ENCODE results near the gene CALB2. TPM values are rescaled to one million over a fixed set of nuclear protein-coding genes. Genes with fewer than 3 reads are reported as not detected.

The CALB2 gene
- total and polyA plus RNA-seq, 2 of the 13 experiments (the other 11 are each of a cell fraction or from before 2014, with no cell fraction given): 0.37 to 0.40 TPM

DNA sequence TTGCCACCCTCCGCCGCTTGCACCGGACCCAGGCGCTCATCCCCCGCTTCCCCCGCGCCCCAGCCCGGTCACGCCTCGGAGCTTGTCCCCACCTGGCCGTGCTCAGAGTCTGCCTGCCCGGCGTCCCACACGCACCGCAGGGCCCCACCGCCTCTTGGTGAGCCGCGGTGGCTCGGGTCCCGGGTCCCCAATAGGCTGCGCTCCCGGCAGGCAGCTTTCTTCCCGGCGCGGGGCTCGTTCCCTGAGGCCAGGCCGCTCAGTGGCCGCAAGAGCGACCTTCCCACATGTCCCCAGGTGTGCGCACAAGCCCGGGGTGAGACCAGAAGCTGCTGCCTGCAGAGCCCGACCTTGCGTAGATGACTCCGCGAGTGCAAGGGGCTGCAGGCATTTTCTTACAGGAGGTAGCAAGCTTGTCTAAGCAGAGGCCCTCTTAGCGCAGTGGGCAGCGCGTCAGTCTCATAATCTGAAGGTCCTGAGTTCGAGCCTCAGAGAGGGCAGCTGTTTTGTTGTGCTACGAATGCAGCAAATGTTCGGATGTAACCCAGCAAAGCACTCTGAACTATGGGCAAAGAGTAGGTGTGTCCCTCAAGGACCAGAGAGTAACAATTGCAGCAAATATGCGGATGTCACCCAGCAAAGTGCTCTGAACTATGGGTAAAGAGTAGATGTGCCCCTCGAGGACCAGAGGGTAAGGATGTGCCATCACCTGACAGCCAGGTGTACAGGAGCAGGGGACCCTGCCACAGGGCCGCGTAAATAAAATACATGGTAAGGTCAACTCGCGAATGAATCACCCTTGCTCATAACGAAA lies 67.8 kb downstream of the CALB2 start (continued):
- no peak for TF ChIP-seq SNAPC4 (CRISPR knock-in tag; IDR thresholded peaks at IDR 0.05)
- peak; percentile 81 for TF ChIP-seq ELF1 (CRISPR knock-in tag; IDR thresholded peaks at IDR 0.05)
- peak; percentile 63 for TF ChIP-seq ASH2L (IDR thresholded peaks at IDR 0.05; ENCODE audit: insufficient read length, low read depth, low read length)
- peak; percentile 95; the same call in 1 of the 2 replicates for TF ChIP-seq ZNF253 (CRISPR knock-in tag; IDR thresholded peaks at IDR 0.05; ENCODE audit: borderline replicate concordance)
- peak; percentile 99 for TF ChIP-seq REPIN1 (CRISPR knock-in tag; IDR thresholded peaks at IDR 0.05; ENCODE audit: borderline replicate concordance, low read depth)
- TF ChIP-seq MAFK (conservative IDR thresholded peaks at IDR 0.05 in 1 of 2, IDR thresholded peaks at IDR 0.05 in 1 of 2; ENCODE audit: low read length in 2 of 2): no peak
- peak; percentile 90; the same call in 1 of the 2 replicates for TF ChIP-seq BORCS8-MEF2B (CRISPR knock-in tag; IDR thresholded peaks at IDR 0.05)
- no peak for TF ChIP-seq FOXO4 (CRISPR knock-in tag; conservative IDR thresholded peaks at IDR 0.05)
- TF ChIP-seq U2AF2 (IDR thresholded peaks at IDR 0.05; ENCODE audit: low read depth, low read length): no peak
- no peak; the same call in 1 of the 2 replicates for TF ChIP-seq ZNF713 (CRISPR knock-in tag; IDR thresholded peaks at IDR 0.05)
- TF ChIP-seq, protein P1, sequence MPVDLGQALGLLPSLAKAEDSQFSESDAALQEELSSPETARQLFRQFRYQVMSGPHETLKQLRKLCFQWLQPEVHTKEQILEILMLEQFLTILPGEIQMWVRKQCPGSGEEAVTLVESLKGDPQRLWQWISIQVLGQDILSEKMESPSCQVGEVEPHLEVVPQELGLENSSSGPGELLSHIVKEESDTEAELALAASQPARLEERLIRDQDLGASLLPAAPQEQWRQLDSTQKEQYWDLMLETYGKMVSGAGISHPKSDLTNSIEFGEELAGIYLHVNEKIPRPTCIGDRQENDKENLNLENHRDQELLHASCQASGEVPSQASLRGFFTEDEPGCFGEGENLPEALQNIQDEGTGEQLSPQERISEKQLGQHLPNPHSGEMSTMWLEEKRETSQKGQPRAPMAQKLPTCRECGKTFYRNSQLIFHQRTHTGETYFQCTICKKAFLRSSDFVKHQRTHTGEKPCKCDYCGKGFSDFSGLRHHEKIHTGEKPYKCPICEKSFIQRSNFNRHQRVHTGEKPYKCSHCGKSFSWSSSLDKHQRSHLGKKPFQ (CRISPR knock-in tag; IDR thresholded peaks at IDR 0.05; ENCODE audit: insufficient replicate concordance): peak; percentile 98
- peak; percentile 85; the same call in 1 of the 2 replicates for TF ChIP-seq ZNF552 (CRISPR knock-in tag; IDR thresholded peaks at IDR 0.05; ENCODE audit: borderline replicate concordance)
- peak; percentile 9; the same call in 1 of the 2 replicates for TF ChIP-seq ZNF460 (CRISPR knock-in tag; IDR thresholded peaks at IDR 0.05; ENCODE audit: borderline replicate concordance)
- TF ChIP-seq, protein P2, sequence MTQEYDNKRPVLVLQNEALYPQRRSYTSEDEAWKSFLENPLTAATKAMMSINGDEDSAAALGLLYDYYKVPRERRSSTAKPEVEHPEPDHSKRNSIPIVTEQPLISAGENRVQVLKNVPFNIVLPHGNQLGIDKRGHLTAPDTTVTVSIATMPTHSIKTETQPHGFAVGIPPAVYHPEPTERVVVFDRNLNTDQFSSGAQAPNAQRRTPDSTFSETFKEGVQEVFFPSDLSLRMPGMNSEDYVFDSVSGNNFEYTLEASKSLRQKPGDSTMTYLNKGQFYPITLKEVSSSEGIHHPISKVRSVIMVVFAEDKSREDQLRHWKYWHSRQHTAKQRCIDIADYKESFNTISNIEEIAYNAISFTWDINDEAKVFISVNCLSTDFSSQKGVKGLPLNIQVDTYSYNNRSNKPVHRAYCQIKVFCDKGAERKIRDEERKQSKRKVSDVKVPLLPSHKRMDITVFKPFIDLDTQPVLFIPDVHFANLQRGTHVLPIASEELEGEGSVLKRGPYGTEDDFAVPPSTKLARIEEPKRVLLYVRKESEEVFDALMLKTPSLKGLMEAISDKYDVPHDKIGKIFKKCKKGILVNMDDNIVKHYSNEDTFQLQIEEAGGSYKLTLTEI (CRISPR knock-in tag; conservative IDR thresholded peaks at IDR 0.05): no peak
- TF ChIP-seq KDM1A (CRISPR knock-in tag; IDR thresholded peaks at IDR 0.05): peak; percentile 91
- TF ChIP-seq KDM6A (CRISPR knock-in tag; IDR thresholded peaks at IDR 0.05; ENCODE audit: low read depth): no peak; the same call in 1 of the 2 replicates
- no peak for TF ChIP-seq HNRNPUL1 (IDR thresholded peaks at IDR 0.05; ENCODE audit: low read depth, low read length)
